Measurements from ENCODE around the gene SLC15A2. TPM values are rescaled to one million over a fixed set of nuclear protein-coding genes. Genes with fewer than 3 reads are reported as not detected.

SLC15A2 gene
- polyA plus RNA-seq, 1 donor (not counting 4 experiments of a cell fraction or from before 2014, with no cell fraction given), result 2.6 TPM

- Histone ChIP-seq H3K36me3 (ENCODE audit: control insufficient read depth in 2 of 2, extremely low read depth in 1 of 2, insufficient read depth in 2 of 2, low read length in 2 of 2) (no peaks in the 10 kb centered on the region), H3K27ac (ENCODE audit: control insufficient read depth, insufficient read depth, low read length) (no peak overlapping the region), H3K4me1 (ENCODE audit: control insufficient read depth, extremely low read depth, insufficient read depth, low read length) (no peaks in the 10 kb centered on the region), H4K20me1 (ENCODE audit: control insufficient read depth, extremely low read depth, insufficient read depth, low read length) (no peaks in the 10 kb centered on the region), H3K9ac (ENCODE audit: control insufficient read depth, extremely low read depth, insufficient read depth, low read length) (no peak overlapping the region), H3K27me3 (ENCODE audit: control insufficient read depth, extremely low read depth, insufficient read depth, low read length) (no peaks in the 10 kb centered on the region), H3K9me3 (ENCODE audit: control insufficient read depth, low read depth, low read length) (no peaks in the 10 kb centered on the region), H3K4me3 (ENCODE audit: control insufficient read depth in 2 of 3, extremely low read depth in 1 of 3, insufficient read depth in 2 of 3, low read depth in 1 of 3, low read length in 3 of 3) (no peak overlapping the region), H3K9me1 (ENCODE audit: control insufficient read depth, extremely low read depth, insufficient read depth, low read length) (no peaks in the 10 kb centered on the region), H2AFZ (ENCODE audit: control insufficient read depth, low read length) (no peak overlapping the region), H3K4me2 (ENCODE audit: control insufficient read depth, extremely low read depth, insufficient read depth, low read depth, low read length) (no peak overlapping the region), H3K79me2 (ENCODE audit: control insufficient read depth, insufficient read depth, low read length) (no peaks in the 10 kb centered on the region)
- no peak for DNase-seq (ENCODE audit: low read depth, low spot score)
- dilution Hi-C loops (cut with MboI; ENCODE audit: extremely low pct_ligation_motif_present, low sequenced_read_pairs), result no loop called here
- TF ChIP-seq CTCF (optimal IDR thresholded peaks at IDR 0.05 in 1 of 3, IDR thresholded peaks at IDR 0.05 in 1 of 3, conservative IDR thresholded peaks at IDR 0.05 in 1 of 3; ENCODE audit: extremely low read depth in 1 of 3, insufficient read depth in 2 of 3, low read length in 3 of 3) (no peak), EZH2 (IDR thresholded peaks at IDR 0.05; ENCODE audit: low read length) (no peak)
- no peak for FAIRE-seq
These were observed 68.2 kb downstream of the SLC15A2 start for GRCh38 chr3:121962443-121962842.

DNA sequence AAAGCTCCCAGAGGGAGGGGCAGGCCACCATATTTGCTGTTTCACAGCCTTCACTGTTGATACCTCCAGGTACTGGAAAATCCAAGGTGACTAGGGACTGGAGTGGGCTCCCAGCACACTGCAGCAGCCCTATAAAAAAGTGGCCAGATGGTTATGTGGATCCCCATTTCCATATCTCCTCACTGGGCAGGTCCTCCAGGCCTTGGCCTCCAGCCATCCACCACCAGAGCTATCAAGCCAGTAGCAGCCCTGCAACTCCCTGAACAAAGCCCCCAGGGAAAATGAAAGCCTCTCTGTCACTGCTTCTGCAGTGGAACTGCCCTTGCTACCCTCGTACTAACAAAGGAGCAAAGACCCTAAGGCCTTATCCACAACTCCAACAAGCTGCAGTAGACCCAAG, 69.4 kb downstream of the SLC15A2 start:
- dilution Hi-C loops (cut with MboI; ENCODE audit: extremely low pct_ligation_motif_present, low sequenced_read_pairs), result no loop called here
- no peak for DNase-seq (ENCODE audit: low read depth, low spot score)

More for the DNA sequence above, 69.4 kb downstream of the SLC15A2 start:
- TF ChIP-seq CTCF (optimal IDR thresholded peaks at IDR 0.05 in 1 of 3, IDR thresholded peaks at IDR 0.05 in 1 of 3, conservative IDR thresholded peaks at IDR 0.05 in 1 of 3; ENCODE audit: extremely low read depth in 1 of 3, insufficient read depth in 2 of 3, low read length in 3 of 3), result no peak
- TF ChIP-seq EZH2 (IDR thresholded peaks at IDR 0.05; ENCODE audit: low read length), result no peak
- Histone ChIP-seq H3K27me3 (ENCODE audit: control insufficient read depth, extremely low read depth, insufficient read depth, low read length) (no peaks in the 10 kb centered on the region), H4K20me1 (ENCODE audit: control insufficient read depth, extremely low read depth, insufficient read depth, low read length) (no peaks in the 10 kb centered on the region), H3K79me2 (ENCODE audit: control insufficient read depth, insufficient read depth, low read length) (no peaks in the 10 kb centered on the region), H3K4me2 (ENCODE audit: control insufficient read depth, extremely low read depth, insufficient read depth, low read depth, low read length) (no peak overlapping the region), H3K9me3 (ENCODE audit: control insufficient read depth, low read depth, low read length) (no peaks in the 10 kb centered on the region), H3K9ac (ENCODE audit: control insufficient read depth, extremely low read depth, insufficient read depth, low read length) (no peak overlapping the region), H3K4me1 (ENCODE audit: control insufficient read depth, extremely low read depth, insufficient read depth, low read length) (no peaks in the 10 kb centered on the region), H3K27ac (ENCODE audit: control insufficient read depth, insufficient read depth, low read length) (no peak overlapping the region), H3K4me3 (ENCODE audit: control insufficient read depth in 2 of 3, extremely low read depth in 1 of 3, insufficient read depth in 2 of 3, low read depth in 1 of 3, low read length in 3 of 3) (no peak overlapping the region), H3K36me3 (ENCODE audit: control insufficient read depth in 2 of 2, extremely low read depth in 1 of 2, insufficient read depth in 2 of 2, low read length in 2 of 2) (no peaks in the 10 kb centered on the region), H2AFZ (ENCODE audit: control insufficient read depth, low read length) (no peak overlapping the region), H3K9me1 (ENCODE audit: control insufficient read depth, extremely low read depth, insufficient read depth, low read length) (no peaks in the 10 kb centered on the region)
- FAIRE-seq, result no peak
